GDM1 (cell line): ENCODE data around the gene NRXN3.

Experiments
- DNase-seq: peaks from one replicate; lab custom pipeline; 2025; lab: John Stamatoyannopoulos, UW

The NRXN3 gene

DNA sequence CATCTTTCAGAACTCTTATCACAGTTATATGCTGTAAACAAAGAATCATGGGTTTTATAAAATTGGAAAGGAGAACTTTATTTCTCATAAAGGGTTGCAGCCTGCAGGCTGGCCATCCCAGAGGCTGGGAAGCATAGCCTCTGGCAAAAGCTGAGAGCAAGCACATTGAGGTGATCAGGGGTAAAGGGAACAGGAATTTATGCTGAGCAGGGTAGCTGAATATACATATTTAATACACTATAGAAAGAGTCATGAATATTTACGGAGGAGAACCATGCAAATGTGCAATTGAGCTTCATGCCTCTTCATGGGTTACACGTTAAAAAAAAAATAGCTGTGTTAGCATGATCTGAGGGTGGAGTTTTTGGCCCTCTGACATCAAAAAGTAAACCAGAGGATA is 653.3 kb downstream of the NRXN3 start:
- no peak for DNase-seq

DNA sequence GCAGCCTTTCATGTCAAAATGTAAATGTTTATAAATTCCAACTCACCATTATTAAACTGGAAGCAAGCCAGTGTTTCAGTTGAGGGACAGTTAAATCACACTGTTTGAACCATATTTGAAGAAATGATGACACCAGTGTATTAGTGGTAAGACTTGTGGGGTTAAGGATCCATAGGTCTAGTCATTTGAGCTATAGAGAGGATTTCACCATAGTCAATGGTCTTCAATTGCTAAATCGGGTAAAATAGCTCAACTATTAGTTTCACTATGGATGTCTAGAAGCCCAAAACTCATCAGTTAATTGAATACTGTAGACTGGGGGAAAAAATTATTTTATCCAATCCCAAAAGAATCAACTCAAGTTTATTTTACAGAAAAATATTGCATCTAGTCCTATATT is 659.1 kb downstream of the NRXN3 start:
- DNase-seq: no peak

DNA sequence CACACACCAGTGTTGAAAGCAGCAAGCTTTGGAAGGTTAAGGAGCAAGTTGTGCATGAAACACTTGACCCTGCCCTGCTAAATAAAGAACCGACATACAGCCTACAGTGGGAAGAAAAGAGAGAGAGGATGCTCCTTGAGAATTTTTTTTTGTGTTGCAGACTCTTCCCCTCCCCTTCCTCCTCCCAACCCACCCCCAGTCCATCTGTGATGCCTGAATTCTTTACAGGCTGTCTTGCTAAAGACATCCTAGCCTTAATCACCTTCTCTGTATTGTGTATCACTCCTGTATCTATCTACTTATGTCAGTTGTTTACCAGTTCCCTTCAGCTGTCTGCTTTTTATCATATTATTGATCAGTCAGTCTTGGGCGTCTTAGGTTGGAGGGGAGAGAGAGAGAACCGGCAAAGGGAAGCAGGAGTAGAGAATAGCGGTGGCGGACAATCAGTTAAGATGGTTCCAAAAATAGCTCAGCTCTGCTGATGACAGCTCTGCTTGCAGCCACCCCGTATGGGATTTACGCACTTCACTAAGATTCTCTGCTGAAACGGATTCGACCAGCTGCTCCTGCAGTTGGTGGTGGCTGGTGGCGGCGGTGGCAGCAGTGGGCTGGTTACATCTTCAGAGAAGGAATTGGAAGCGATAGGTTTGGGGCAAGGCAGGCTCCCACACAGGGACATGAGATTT is 664.7 kb downstream of the NRXN3 start:
- no peak for DNase-seq

DNA sequence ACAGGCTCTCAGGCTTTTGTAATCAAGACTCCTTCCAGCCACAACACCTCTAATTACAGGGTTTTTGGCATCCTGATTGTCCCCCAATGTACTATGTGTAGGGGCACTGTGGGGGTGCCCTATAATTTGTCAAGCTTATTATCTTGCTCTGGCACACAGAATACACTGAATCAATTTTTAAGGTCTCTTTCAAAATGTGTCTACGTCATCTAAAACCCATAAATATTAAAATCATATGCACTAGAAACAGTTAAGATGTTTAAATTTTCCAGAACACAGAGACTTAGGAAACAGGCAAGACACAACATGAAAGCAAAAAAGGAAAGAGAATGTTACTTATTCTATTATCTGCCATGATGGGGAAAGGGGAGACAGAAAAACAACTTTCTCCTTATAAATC is 665.7 kb downstream of the NRXN3 start:
- no peak for DNase-seq

DNA sequence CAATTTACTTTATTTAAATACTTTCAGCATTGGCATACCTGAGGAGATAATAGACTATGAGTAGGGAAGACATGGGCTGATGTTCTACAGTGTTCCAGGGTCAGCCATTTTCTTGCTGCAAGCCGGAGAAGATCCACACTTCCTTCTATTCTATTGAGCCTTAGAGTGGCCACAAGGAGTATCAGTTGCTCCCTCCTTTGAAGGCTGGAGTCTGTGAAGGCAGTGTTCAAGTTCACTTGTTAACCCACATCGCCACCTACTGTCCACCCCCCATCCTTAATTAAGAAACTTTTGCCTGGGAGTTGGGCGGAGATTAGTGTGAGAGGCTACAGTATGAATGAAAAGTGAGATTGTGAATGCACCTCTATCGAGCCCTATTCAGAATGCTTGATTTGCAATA is 666.6 kb downstream of the NRXN3 start:
- DNase-seq: no peak

DNA sequence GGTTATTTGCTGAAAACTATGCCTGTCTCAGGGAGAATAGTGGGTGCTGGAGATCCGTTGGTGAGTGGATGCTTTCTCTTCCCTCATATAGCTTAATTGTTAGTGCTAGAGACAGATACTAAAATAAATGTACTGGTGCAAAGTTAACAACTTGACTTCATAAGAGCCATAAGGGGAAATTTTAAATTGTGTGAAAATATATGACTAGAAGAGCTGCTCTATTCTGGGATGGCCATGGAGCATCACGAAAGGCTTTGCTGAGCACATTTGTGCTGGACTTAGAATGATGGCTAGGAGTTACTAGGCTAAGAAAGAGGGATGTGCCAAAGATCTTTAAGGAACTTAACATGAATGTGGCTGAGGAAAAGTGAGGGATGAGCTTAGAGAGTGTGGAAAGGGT is 668.8 kb downstream of the NRXN3 start:
- no peak for DNase-seq

DNA sequence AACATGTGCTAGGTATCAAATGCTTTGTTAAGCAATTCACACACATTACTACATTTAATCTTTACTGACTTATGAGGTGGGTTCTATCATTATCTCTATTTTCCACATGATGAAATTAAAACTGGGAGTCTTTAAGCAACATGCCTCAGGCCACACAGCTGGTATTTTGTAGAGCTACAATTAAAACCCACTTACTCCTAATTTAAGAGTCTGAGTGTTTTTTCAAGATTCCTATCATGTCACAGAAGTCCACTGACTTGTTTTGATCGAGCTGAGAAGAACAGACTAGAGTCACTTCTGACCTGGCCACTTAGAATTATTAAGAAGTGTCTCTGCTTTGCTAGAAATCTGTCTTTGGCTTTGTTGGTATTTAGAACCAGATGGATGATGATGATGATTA is 670.7 kb downstream of the NRXN3 start:
- DNase-seq: no peak

DNA sequence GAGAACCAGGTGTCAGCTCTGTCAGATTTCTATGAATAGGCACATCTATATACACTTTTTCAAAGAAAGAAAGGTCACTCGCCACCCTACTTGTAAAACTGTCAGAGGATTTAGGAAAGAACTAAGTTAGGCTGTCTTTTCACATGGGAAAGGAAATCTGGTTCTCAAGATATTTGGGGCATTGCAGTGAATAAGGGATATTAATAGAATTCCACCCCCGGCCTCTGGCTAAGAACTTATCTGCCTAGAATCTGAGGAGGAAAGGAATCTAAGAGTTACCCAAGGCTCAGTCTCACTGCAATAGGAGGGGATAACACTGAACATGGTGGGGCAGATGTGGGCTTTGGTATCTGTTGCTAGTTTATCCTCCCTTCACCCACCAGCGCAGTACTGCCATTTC is 677.6 kb downstream of the NRXN3 start:
- no peak for DNase-seq

DNA sequence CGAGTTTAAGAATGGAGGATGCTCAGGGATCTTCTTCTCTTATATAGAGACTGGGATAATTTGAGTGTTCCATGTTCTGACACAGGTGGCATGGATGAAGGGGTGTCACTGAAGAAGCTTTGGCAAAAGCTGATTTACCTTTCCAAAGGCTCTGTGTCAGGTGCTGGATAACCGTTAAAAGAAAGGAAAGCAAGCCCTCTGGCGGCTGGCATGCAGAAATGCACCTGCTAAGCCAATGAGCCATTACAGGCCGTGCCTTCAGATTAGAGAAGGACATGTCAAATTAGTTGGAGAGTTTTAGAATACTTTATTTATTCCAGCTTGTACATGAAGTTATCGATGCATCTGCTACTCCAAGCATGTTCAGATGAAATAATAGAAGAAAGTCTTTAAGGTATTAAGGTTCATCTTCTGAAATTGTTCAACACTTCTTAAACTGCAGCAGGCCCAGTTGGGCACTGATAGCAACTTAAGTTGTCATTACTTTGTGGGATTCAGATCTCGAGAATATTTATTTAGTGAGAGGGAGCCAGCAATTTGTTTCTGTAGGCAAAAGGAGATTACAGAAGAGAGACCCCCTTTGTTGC is 678.2 kb downstream of the NRXN3 start:
- no peak for DNase-seq

DNA sequence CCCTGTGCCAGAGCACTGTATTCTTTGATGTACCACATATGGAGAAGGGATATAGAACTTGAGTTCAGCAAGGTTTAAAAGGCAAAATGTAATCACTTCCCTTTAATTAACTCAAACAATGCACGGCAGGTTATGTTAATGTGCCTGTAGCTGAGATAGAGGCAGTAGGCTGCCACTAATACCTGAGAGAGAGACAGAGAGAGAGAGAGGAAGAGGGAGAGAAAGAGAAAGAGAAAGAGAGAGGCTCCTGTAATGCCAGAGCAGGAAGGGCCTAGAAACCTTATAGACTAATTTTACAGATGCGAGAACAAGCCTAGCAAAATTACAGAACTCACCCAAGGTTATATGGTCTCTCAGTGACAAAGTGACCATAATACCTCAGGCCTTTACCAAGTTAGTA is 679.8 kb downstream of the NRXN3 start:
- DNase-seq: no peak

DNA sequence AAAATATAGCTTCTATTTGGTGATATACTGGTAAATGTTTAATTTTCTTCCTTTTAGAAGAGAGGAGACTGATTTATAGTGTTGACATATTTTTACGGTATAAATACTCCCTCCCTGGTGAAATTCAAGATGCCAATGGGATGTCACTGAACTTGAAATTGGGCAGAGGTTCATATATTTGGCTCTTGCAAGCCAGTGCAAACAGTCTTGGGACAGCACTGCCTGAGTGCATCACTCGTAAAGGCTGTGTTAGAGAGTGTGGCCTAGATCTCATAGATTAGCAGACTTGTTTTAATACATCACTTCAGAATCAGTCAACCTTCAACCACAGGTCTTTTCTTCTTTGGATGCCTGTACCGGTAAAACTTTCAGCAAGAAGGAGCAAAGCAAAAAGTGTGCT is 681.0 kb downstream of the NRXN3 start:
- DNase-seq: no peak

DNA sequence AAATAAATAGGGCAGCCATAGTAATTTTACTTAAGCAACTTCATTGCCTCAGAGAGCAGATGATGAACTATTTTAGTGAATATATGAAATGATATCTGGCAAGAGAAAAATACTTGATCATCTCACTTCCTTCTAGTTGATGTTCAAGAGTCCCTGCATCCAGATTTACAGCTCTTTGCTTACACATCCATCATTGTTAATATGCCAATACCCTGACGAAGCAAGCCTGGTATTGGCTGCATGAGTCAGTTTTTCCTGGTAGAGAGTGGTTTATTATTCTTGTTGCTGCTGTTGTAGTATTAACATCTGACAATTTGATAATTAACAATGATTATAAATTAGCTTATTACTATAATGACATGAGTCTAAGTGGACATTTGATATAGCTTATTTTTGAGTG is 681.9 kb downstream of the NRXN3 start:
- DNase-seq: no peak

DNA sequence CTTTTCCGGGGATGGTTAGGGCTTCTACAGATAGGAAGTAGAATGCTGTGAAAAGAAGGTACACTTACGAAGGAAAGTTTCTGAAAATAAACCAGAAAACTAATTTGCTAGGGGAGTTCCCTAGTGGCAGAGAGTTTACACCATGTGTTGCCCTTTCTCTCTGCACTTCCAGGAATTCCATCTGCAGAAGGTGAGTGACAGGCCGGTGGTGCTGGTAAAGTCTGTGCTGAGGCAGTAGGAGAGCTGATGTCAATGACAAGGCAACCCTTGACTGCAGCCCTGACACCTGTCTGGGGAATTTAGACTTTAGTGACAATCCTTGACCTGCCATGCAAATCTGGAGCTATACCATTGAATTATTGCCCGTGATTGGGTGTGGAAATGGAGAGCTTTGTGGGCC is 687.8 kb downstream of the NRXN3 start:
- no peak for DNase-seq

DNA sequence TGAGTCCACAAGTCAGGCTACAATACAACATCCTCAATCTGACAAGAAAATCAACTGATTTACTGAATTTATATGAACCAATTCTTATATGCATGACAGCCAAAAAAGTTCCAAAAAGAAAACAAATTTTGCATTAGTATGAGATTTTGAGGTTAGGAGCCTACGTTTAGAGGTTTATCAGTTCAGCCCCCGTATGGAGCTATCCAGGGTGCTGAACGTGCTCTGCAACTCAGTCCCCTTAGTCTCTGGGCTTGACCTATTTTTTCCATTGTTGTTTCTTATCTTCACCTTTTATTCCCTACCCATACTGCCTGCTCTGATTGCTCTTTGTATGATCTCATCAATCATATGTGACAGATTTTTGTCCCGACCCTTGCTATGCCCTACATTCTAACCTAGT is 693.0 kb downstream of the NRXN3 start:
- no peak for DNase-seq

DNA sequence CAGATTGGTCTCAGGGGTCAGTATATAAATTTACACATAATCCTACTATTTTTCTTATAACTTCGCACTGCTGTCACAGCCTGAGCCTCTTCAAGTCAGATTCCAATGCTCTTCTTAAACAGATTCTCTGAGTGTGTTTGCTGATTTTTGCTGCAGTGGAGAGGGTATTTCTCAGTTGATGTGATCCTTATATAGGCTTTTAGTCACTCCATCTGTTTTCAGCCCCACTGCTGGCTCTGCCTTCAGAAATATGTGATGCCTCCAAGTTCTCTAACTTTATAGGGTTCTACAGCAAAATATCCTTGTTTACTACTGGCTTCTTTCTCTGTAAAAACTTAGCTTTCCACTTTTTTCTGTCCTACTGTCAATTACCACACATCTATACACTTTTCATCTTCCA is 702.7 kb downstream of the NRXN3 start:
- DNase-seq: no peak

DNA sequence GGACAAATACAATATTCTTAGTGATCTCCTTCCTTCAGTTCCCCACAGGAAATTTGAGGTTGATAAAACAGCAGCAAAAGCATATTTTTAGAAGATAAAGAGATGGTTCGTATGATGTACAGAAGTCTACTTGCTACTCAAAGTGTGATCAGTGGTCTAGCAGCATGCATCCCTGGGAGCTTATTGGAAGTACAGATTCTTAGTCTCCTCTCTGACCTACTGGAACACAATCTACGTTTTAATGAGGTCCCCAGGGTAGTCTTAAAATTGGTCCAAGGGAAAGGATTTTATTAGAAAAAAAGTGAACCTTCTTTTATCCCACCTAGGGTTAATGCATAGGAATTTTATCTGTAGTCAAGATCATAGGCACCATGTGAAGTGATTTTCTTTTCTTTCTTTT is 703.4 kb downstream of the NRXN3 start:
- DNase-seq: no peak

DNA sequence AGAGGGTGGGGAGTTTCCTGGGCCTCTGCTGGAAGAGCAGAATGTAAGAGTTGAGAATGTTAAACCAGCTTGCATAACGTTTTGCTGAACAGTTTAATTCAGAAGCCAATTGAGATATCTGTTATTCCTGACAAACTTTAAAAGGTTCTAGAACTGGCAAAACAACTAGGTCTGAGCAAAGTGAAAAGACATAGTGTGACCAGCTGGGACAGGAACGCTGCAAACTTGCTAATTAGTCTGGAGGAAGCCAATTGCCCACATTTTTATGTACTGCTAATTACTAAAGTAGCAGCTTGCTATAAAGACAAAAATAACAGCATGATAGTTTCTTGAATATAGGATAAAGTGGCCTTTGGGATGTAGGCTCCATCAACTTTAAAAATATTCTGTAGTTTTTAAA is 704.9 kb downstream of the NRXN3 start:
- DNase-seq: no peak

DNA sequence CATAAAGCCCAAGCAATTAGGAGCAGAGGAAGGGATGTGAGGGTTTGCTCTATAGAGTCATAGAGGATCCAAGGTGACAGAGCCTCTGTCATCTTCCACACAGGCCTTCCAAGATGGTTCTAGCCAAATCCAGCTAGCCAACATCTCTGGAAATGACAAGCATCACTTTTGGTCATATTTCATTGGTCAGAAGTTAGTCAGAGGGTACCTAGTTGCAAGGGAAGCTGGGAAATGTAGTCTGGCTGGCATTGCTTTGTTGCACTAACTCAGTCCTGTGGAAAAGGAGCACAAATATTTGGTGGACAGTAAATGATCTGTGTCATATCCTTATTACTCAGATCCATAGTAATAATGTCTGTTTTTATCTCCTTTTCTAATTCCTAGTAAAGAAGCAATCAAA is 715.7 kb downstream of the NRXN3 start:
- no peak for DNase-seq

DNA sequence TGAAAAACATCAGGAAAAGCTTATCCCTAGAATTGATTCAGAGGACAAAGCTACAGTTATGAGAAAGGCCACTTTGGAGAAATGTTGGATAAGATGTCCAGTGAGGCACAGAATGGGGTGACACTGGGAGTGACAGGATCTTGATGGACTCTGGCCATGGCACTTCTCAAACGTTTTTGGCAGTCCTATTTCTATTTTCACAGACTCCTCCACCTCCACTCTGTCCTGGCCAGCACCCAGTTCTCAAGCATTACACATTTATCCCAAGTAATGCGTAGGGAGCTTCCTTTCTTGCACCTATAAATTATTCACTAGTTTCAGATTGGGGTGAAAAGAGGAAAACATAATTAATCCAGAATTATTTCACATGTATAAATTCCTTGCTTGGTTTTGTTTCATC is 727.3 kb downstream of the NRXN3 start:
- DNase-seq: no peak

DNA sequence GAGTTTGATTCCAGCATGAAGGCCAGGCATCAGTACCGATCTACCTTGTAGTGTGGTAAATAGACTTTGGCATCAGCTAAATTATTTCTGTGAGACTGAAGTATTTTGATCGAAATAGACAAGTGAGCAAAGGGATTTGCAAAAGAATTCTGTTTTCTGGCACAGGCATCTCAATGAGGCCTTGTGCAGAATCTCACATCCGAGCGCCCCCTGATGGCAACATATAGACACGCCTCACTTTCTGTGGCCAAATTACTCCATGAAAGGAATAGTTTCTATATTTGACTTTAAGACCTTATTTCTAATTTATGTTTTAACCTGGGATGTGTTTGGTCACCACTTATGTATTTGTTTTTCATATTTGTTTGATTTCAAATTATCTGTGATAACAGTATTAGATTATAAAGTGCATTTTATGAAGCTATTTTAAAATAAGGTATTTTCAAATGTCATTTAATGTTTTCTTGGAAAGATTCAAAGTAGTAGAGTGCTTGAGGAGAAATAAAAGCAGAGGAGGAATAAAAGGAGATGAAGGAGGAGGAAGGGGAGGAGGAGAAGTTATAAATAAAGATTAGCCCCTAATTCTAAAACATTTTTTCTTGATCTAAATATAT is 731.9 kb downstream of the NRXN3 start:
- DNase-seq: no peak

DNA sequence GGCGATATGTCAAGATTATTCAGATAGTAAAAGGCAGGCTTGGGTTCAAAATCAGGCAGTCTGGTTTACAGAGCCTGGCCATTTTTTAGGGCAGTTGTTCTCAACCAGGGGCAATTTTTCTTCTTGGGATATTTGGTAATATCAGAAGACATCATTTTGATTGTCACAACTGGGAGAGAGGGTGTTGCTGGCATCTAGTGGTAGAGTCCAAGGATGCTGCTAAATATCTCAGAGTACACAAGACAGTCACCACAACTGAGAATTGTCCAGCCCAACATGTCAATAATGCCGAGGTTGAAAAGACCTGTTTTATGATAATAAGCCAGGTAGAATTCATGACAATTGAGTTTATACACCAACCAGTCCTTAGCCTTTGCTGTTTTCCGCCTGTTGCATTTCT is 733.9 kb downstream of the NRXN3 start:
- DNase-seq: no peak

DNA sequence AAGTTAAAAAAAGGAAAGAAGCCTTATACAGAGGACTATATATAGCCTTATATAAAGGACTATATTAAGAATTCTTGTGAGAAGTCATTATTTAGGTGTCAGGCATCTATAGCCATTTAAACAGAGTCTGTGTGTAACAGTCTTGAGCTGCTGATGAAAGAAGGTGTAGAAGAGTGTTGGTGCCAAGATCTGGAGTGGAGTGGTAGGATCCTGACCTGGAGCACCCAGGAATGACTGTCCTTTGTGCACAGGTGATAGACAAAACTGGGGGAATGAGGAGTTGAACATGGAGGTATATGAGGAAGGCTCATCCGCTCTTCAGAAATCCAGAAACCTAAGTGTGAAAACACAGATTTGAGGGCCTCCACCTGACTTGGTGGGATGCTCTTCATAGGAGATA is 747.3 kb downstream of the NRXN3 start:
- no peak for DNase-seq

DNA sequence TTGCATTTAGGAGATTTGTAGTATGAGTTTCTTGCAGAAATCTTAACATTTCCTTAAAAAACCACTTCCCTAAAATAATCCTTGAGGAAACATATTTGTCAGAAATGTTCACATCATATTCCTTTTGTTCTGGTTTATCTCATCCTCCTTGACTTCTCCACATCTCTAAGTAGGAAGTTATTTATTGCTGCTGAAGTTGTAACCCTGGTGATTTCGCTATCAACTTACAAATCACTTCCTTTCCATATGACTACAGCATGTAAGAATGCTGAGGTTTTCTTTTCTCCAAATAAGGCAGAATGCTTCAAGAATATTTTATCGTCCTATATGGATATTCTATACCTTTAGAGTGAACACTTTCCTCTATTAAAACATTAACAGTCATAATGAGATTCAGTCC is 751.7 kb downstream of the NRXN3 start:
- DNase-seq: no peak

DNA sequence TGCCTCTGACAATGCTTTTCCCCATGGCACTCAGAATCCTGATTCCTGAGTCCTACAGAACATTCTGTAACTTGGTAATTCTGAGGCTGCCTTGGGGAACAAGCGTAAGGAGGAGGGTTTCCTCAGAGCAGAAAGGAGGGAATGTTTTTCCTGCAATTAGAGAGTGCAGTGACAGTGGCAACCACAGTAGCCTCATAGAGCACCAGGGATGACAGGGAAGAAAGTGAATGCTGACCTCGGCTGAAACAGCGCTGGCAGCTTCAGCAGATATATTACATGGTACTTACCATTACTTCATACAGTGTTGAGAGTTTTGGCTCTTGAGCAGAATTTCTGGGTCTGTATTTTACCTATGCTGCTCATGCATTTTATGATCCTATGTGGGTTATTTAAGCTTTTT is 757.1 kb downstream of the NRXN3 start:
- DNase-seq: no peak
